ENCODE results near the gene PLEKHH3.

PLEKHH3 gene, protein sequence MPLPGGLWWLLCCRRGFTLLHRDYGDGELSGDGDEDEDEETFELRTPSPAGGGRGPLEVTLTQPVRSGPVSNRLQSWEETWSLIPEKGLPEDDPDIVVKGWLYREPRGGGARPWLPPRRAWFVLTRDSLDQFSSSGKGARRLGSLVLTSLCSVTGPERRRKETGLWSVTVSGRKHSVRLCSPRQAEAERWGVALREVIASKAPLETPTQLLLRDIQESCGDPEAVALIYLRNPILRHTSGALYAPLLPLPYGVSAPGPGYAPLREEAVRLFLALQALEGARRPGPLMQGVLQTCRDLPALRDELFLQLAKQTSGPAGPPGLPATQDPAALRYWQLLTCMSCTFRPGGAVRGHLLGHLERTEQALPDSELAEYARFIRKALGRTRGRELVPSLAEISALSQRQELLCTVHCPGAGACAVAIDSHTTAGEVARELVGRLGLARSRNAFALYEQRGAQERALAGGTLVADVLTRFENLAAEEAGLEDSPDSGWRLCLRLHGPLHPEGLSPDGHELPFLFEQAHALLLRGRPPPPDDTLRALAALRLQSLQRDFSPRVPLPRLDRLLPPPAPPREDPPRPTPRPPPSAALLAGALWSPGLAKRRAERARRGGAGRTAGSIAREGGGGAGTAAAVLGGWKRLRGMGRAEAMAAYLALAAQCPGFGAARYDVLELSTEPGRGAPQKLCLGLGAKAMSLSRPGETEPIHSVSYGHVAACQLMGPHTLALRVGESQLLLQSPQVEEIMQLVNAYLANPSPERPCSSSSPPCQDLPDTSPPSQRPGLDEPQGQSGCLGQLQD

GRCh38 chr17:42676424-42677011 lies at the start of gene PLEKHH3:
TSS of gene PLEKHH3 (minus strand) at chr17:42676994. CDS start at chr17:42676563, 431 bp downstream.
- DNase-seq, result no peak

DNA sequence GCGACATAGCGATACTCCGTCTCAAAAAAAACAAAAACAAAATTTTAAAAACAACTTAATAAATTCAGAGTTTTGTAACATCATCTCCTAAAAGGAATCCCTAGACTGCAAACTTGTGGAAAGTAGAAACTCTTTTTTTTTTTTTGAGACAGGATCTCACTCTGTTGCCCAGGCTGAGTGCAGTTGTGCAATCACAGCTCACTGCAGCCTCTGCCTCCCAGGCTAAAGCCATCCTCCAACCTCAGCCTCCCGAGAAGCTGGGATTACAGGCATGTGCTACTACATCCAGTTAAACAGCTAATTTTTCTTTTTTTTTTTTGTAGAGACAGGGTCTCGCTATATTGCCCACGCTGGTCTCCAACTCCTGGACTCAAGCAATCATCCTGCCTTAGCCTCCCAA lies 48.3 kb upstream of the PLEKHH3 start:
- no peak for DNase-seq

- DNase-seq, result no peak
Measured at GRCh38 chr17:42723636-42724035, 46.8 kb upstream of the PLEKHH3 start.

DNA sequence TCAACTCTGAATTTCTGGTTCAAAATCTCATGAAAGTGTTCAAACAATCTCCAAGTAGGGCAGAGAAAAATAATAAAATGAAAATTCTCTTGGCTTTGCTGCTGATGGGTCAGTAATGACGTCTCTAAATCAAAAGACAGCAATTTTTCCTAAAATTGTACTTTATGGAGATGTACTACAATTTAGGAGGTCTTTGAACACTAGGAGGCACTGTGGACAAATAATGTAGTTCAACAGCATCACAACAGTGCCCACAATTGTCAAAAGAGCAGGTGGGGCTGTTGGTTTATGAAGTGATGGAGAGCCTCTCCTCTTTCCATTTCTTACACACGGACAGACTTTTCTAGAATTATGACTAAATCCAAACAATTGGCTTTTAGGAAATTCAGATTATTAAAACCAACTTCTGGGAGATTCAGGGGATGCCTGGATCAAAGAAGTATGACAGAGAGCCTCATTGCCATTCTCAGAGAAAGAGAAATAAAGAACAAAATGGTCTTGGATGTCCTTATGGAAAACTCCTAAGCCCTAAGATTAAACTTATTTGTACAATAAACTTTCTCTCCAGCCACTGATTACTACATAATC lies 44.3 kb upstream of the PLEKHH3 start:
- DNase-seq, result peak; percentile 16

- no peak for DNase-seq
Measured at GRCh38 chr17:42709561-42709960, 32.8 kb upstream of the PLEKHH3 start.

DNA sequence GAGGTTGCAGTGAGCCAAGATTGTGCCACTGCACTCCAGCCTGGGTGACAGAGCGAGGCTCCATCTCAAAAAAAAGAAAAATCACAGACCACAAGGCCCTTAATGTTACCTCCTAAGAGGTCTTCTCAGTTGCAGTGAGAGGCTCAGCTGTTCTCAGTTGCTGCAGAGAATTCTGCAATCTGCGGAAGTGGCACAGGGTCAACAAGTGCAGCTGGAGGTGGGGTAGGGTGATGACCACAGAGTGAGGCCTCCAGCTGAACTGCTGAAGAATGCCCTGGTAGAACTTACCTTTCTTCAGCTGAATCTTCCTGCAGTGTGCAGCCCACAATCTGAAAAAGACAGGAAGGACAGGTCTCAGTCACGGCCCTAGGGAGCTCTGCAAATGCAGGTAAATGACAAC lies 31.8 kb upstream of the PLEKHH3 start:
- no peak for DNase-seq

GRCh38 chr17:42706732-42707131 lies 29.9 kb upstream of the PLEKHH3 start:
- peak; percentile 65 for DNase-seq

GRCh38 chr17:42704837-42705494 lies 28.2 kb upstream of the PLEKHH3 start:
- peak; percentile 66 for DNase-seq

GRCh38 chr17:42704490-42704836 lies 27.7 kb upstream of the PLEKHH3 start:
- DNase-seq, result no peak

- DNase-seq, result no peak
Measured at GRCh38 chr17:42702446-42702845, 25.7 kb upstream of the PLEKHH3 start.

DNA sequence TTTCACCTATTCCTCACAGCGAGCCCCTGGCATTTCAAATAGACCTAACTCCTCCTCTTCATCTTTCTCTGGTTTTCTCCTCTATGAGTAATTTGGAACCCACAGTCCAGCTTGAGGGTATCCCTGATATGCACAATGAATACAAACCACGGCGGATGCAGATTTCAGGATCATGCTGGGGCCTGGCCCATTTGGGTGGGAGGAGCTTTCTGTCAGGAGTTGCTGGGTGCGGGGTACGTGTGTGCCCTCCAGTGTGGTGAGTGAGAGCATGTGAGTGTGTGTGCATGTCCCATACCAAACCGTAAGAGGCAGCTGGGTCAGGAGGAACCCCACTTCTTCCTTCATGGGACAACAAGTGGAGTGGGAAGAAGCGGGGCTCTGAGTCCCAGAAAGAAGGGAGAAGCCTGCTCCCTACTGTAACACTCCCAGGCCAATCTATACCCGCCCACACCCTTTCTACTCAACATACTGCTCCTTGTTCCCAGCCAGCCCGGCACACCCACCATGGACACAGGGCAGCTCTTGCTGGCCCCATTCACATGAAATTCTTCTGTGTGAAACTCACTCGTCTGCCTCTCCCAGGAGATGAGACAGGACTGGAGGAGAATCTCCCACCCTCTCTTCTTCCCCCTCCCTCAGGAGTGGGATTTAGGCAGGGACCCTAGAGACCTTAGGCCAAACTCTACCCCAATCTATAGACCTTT lies 23.9 kb upstream of the PLEKHH3 start:
- DNase-seq, result no peak

DNA sequence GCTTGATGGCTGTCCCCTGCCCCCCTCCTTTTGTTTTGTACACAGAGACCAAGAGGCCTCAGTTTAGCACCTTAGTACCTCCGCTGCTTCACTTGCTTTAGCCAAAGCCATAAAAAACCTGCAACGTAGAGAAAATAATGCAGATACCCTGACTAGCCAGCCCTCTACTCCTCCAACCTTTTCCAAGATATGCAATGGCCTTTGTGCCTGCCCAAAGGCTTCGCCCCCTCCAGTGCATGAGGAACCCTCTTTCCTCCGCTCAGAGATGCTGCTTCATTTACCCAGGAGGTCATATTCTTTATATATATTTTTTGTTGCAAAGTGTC lies 22.6 kb upstream of the PLEKHH3 start:
- no peak for DNase-seq

DNA sequence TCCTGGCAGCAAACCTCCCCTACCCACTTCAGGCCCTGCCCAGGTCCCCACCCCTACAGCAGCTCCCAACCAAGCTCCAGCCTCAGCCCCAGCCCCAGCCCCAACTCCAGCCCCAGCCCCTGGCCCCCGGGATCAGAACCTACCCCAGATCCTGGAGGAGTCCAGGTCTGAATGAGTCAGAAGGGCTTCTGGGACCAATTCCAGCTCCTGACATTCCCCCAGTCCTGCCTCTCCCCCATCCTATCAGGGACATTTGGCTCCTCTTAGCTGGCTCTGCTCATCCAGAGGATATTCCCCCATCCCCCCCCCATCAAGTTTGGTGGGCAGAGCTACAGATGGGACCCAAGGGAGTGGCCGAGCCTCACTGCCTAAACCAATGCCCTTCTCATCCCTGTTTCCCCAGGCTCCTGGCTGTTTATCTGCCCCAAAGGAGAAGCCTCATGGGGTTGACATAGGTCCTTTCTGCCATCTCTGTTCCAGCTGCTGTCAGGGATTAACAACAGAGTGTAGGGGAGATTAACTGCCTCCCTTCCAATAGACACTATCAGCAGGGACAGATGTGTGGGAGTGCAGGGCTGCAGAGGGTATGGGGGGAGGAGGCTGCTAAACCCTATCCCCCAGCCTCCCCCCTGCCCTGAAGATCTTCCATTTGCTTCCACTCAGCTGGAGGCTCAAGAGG lies 22.1 kb upstream of the PLEKHH3 start:
- DNase-seq, result no peak

GRCh38 chr17:42697108-42697811 lies 20.5 kb upstream of the PLEKHH3 start:
- no peak for DNase-seq

DNA sequence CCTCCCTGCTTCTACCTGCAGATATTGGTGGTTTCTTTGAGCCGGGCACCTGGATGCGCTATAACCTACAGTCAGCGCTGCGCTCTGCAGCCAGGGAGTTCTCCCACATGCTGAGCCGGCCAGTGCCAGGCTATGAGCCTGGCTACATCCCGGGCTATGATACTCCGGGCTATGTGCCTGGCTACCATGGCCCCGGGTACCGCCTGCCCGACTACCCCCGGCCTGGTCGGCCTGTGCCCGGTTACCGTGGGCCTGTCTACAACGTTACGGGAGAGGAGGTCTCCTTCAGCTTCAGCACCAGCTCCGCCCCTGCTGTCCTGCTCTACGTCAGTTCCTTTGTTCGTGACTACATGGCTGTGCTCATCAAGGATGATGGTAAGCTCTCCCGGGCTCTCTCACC lies 18.7 kb upstream of the PLEKHH3 start:
- no peak for DNase-seq

DNA sequence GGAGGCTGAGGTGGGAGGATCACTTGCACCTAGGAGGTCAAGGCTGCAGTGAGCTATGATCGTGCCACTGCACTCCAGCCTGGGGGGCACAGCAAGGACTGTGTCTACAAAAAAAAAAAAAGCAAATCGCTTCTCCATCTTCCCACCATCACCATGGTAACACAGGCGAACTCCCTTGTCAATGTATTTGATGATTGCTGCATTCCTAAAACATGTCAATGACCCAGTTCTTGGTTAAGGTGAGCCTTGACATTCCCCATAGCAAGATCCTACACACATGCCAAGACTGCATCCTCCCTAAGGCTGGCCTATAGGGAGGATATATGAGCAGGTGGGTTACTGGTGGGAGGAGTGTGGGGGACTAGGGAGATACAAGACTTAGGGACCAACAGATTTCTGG lies 17.7 kb upstream of the PLEKHH3 start:
- DNase-seq, result no peak

DNA sequence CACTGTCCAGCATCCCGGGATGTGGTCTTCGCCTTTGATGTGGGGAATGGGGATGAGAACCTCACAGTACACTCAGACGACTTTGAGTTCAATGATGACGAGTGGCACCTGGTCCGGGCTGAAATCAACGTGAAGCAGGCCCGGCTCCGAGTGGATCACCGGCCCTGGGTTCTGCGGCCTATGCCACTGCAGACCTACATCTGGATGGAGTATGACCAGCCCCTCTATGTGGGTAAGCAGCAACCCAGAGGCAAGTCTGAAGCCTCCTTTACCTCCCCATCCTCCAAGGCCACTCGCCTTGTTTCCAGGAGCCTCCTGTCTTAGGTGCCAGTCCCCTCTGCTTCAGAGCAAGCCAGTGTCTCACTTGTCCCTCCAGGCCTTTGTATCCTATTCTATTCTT lies 15.7 kb upstream of the PLEKHH3 start:
- DNase-seq, result no peak

- no peak for DNase-seq
Measured at GRCh38 chr17:42691021-42691545, 14.3 kb upstream of the PLEKHH3 start.

DNA sequence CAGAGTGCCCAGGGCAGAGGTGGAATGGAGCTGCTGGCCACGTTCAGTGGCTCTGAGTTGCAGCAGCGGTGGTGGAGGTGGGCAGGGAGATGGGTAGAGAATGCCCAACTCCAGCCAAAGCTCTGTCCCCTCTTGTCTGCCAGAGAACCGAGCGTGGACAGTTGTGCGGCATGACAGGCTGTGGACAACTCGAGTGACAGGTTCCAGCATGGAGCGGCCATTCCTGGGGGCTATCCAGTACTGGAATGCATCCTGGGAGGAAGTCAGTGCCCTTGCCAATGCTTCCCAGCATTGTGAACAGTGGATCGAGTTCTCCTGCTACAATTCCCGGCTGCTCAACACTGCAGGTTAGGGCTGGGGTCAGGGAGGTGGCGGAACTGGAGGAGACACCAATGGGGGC lies 13.8 kb upstream of the PLEKHH3 start:
- no peak for DNase-seq

DNA sequence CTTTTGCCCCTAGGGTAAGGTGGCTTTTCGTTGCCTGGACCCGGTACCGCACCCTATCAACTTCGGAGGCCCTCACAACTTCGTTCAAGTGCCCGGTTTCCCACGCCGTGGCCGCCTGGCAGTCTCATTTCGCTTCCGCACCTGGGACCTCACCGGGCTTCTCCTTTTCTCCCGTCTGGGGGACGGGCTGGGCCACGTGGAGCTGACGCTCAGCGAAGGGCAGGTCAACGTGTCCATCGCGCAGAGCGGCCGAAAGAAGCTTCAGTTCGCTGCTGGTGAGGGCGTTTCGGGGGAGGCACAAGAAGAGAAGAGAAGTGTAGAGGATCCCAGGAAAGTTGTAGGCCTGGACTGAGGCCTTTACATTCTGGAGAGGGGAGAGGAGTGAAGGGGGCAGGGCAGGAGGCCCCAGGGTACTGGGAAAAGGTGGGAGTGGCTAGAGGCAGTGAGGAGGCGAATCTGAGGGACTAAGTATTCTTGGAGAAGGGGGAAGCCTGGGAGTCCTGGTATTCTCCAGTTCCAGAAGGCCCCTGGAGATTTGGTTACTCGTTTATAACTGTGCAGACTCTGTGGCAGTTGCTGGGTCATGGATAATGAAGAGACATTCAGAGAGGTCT lies 11.0 kb upstream of the PLEKHH3 start:
- DNase-seq, result no peak
